ENCODE measurements around the gene PRKG1.
"Not testable (repeated sequence)": the region's sequence is repeated elsewhere in the genome, so short reads cannot be mapped to it uniquely, and the experiment has no call there.

The PRKG1 gene

GRCh38 chr10:51729822-51730555 is 655.7 kb downstream of the PRKG1 start:
- DNase-seq = no peak

- DNase-seq = no peak
Measured at GRCh38 chr10:51733057-51733456, 658.8 kb downstream of the PRKG1 start.

GRCh38 chr10:51743146-51743545 is 668.9 kb downstream of the PRKG1 start:
- no peak for DNase-seq

- DNase-seq = no peak
Measured at GRCh38 chr10:51744235-51745000, 670.1 kb downstream of the PRKG1 start.

GRCh38 chr10:51745397-51745796 is 671.1 kb downstream of the PRKG1 start:
- DNase-seq = no peak

GRCh38 chr10:51747216-51747615 is 672.9 kb downstream of the PRKG1 start:
- no peak for DNase-seq

- DNase-seq = no peak
Measured at GRCh38 chr10:51748959-51749358, 674.7 kb downstream of the PRKG1 start.

- no peak for DNase-seq
Measured at GRCh38 chr10:51758366-51758765, 684.1 kb downstream of the PRKG1 start.

- not testable (repeated sequence) for DNase-seq
Measured at GRCh38 chr10:51758838-51759237, 684.6 kb downstream of the PRKG1 start.

GRCh38 chr10:51759896-51760534 is 685.7 kb downstream of the PRKG1 start:
- DNase-seq = no peak

- no peak for DNase-seq
Measured at GRCh38 chr10:51760864-51761640, 686.8 kb downstream of the PRKG1 start.

GRCh38 chr10:51763746-51764145 is 689.5 kb downstream of the PRKG1 start:
- DNase-seq = no peak

- DNase-seq = no peak
Measured at GRCh38 chr10:51765284-51765971, 691.1 kb downstream of the PRKG1 start.

- no peak for DNase-seq
Measured at GRCh38 chr10:51766423-51767102, 692.3 kb downstream of the PRKG1 start.

- DNase-seq = no peak
Measured at GRCh38 chr10:51767103-51767763, 692.9 kb downstream of the PRKG1 start.

- no peak for DNase-seq
Measured at GRCh38 chr10:51768886-51769465, 694.7 kb downstream of the PRKG1 start.

- DNase-seq = no peak
Measured at GRCh38 chr10:51770709-51771108, 696.4 kb downstream of the PRKG1 start.

- DNase-seq = no peak
Measured at GRCh38 chr10:51772387-51772786, 698.1 kb downstream of the PRKG1 start.

GRCh38 chr10:51773681-51774080 is 699.4 kb downstream of the PRKG1 start:
- no peak for DNase-seq

GRCh38 chr10:51783941-51784340 is 709.7 kb downstream of the PRKG1 start:
- DNase-seq = no peak

All from T1000 (cell line).